Middle frontal gyrus (tissue), 1 donor: Measurements from ENCODE around the gene SLC6A4.
"Not testable (repeated sequence)": the region's sequence is repeated elsewhere in the genome, so short reads cannot be mapped to it uniquely, and the experiment has no call there.

Experiments
- DNase-seq: peaks from one replicate; pipeline ENCODE4 v3.0.0-alpha.2; 2015; ENCODE audit warnings: low spot score; ENCODE audit errors: extremely low spot score

Gene SLC6A4

GRCh38 chr17:30219833-30220232 is 15.7 kb downstream of the SLC6A4 start:
- DNase-seq, result no peak

GRCh38 chr17:30219315-30219714 is 16.2 kb downstream of the SLC6A4 start:
- DNase-seq, result no peak

- no peak for DNase-seq
Measured at GRCh38 chr17:30218799-30219198, 16.7 kb downstream of the SLC6A4 start.

- DNase-seq, result no peak
Measured at GRCh38 chr17:30217746-30218245, 17.7 kb downstream of the SLC6A4 start.

- DNase-seq, result no peak
Measured at GRCh38 chr17:30217054-30217453, 18.4 kb downstream of the SLC6A4 start.

GRCh38 chr17:30212750-30213149 is 22.7 kb downstream of the SLC6A4 start:
- DNase-seq, result no peak

- DNase-seq, result no peak
Measured at GRCh38 chr17:30211371-30211770, 24.1 kb downstream of the SLC6A4 start.

- DNase-seq, result no peak
Measured at GRCh38 chr17:30210901-30211300, 24.6 kb downstream of the SLC6A4 start.

- no peak for DNase-seq
Measured at GRCh38 chr17:30210366-30210765, 25.1 kb downstream of the SLC6A4 start.

GRCh38 chr17:30209930-30210329 is 25.6 kb downstream of the SLC6A4 start:
- DNase-seq, result no peak

- DNase-seq, result no peak
Measured at GRCh38 chr17:30208214-30208613, 27.3 kb downstream of the SLC6A4 start.

- no peak for DNase-seq
Measured at GRCh38 chr17:30207655-30208054, 27.8 kb downstream of the SLC6A4 start.

- DNase-seq, result no peak
Measured at GRCh38 chr17:30203471-30203981, 32.0 kb downstream of the SLC6A4 start.

GRCh38 chr17:30200656-30201055 is 34.8 kb downstream of the SLC6A4 start:
- DNase-seq, result not testable (repeated sequence)

GRCh38 chr17:30200106-30200505 is 35.4 kb downstream of the SLC6A4 start:
- DNase-seq, result no peak

- no peak for DNase-seq
Measured at GRCh38 chr17:30199600-30199999, 35.9 kb downstream of the SLC6A4 start.

- no peak for DNase-seq
Measured at GRCh38 chr17:30197416-30197815, 38.1 kb downstream of the SLC6A4 start.

- DNase-seq, result no peak
Measured at GRCh38 chr17:30196504-30196903, 39.0 kb downstream of the SLC6A4 start.

- DNase-seq, result no peak
Measured at GRCh38 chr17:30191072-30191471, 44.4 kb downstream of the SLC6A4 start.

GRCh38 chr17:30188211-30188939 is 47.1 kb downstream of the SLC6A4 start:
- no peak for DNase-seq

GRCh38 chr17:30187573-30187972 is 47.9 kb downstream of the SLC6A4 start:
- no peak for DNase-seq

- no peak for DNase-seq
Measured at GRCh38 chr17:30186761-30187160, 48.7 kb downstream of the SLC6A4 start.

GRCh38 chr17:30176855-30177254 is 58.6 kb downstream of the SLC6A4 start:
- DNase-seq, result no peak
